Esophagus muscularis mucosa (tissue), 2 donors: Measurements from ENCODE around the gene RAG2.

ENCODE experiments used
- EP300 ChIP-seq: sonication (generic); formaldehyde crosslinking; IDR thresholded peaks from one replicate; pipeline ENCODE4 v1.6.1; 2017; ENCODE audit warnings: antibody characterized with exemption
- POLR2A ChIP-seq: fragments of 450-650 bp; IDR thresholded peaks from one replicate; pipeline ENCODE4 v1.6.1; 2017; ENCODE audit warnings: antibody characterized with exemption, moderate library complexity, mild to moderate bottlenecking, low read depth

DNA sequence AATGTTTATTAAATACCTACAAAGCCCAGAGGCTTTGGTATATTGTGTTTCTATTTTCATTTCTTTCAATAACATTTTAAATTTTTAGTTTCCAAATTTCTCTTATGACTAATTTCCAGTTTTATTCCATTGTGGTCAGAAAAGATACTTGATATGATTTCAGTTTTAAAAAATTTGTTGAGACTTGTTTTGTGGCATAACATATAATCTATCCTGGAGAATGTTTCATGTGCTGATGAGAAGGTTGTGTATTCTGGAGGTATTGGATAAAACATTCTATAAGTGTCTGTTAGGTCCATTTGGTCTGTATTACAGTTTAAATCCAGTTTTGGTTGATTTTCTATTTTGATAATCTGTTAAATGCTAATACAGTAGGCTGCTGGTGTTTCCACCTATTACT lies 40.0 kb downstream of the RAG2 start:
- TF ChIP-seq POLR2A: no peak
- TF ChIP-seq EP300: no peak
